HEK293 (cell line): ENCODE data around the gene TMCC2.

Experiments
- CTCF ChIA-PET: fragments of 350-600 bp; formaldehyde crosslinking; extraction: SDS; loops from one replicate; lab custom pipeline; 2021; ENCODE audit warnings: antibody characterized with exemption; lab: Yijun Ruan, JAX
- POLR2A ChIA-PET: fragments of 300-600 bp; formaldehyde crosslinking; extraction: SDS; loops from one replicate; lab custom pipeline; 2020; ENCODE audit warnings: antibody characterized with exemption, inconsistent platforms; lab: Yijun Ruan, JAX
- H3K27ac ChIP-seq: fragments of 200-500 bp; sonication (Bioruptor generic); 2 replicates; pipeline ENCODE4 v1.5.1; 2014; ENCODE audit warnings: low read depth, low read length, control low read depth, inconsistent platforms; ENCODE audit errors: extremely low read depth
- H3K36me3 ChIP-seq, 2 experiments: fragments of 200-500 bp in 1 of 2; sonication (Bioruptor generic) in 1 of 2; 1 replicate in 1 of 2; 2 replicates in 1 of 2; pipeline ENCODE4 v1.5.1; 2014 to 2017; ENCODE audit warnings: inconsistent platforms in 2 of 2, low read length in 2 of 2; ENCODE audit not compliant: control insufficient read depth in 2 of 2, insufficient read depth in 1 of 2
- H3K4me1 ChIP-seq: fragments of 200-500 bp; sonication (Bioruptor generic); 2 replicates; pipeline ENCODE4 v1.5.1; 2014; ENCODE audit warnings: mild to moderate bottlenecking, low read length, inconsistent platforms; ENCODE audit not compliant: control insufficient read depth, insufficient read depth
- H3K4me3 ChIP-seq: 2 replicates; pipeline ENCODE4 v1.5.1; 2011; ENCODE audit warnings: low read depth, mild to moderate bottlenecking, control low read depth, low read length, moderate library complexity
- H3K9me3 ChIP-seq: fragments of 200-500 bp; sonication (Bioruptor generic); 2 replicates; pipeline ENCODE4 v1.5.1; 2014; ENCODE audit warnings: low read depth, low read length, inconsistent platforms; ENCODE audit not compliant: control insufficient read depth, insufficient read depth
- GLIS1 ChIP-seq: fragments of 450-650 bp; formaldehyde crosslinking; IDR thresholded peaks from 2 replicates; pipeline ENCODE4 v1.5.1; 2016; ENCODE audit warnings: missing biosample characterization, missing genetic modification characterization
- GLIS2 ChIP-seq: fragments of 450-650 bp; formaldehyde crosslinking; IDR thresholded peaks from 2 replicates; pipeline ENCODE4 v1.5.1; 2016; ENCODE audit warnings: missing biosample characterization, missing genetic modification characterization
- PRDM1 ChIP-seq: fragments of 450-650 bp; formaldehyde crosslinking; IDR thresholded peaks from 2 replicates; pipeline ENCODE4; 2016; ENCODE audit warnings: missing biosample characterization, missing genetic modification characterization
- PRDM2 ChIP-seq: fragments of 450-650 bp; formaldehyde crosslinking; IDR thresholded peaks from 2 replicates; pipeline ENCODE4 v1.5.1; 2016; ENCODE audit warnings: missing biosample characterization, missing genetic modification characterization, borderline replicate concordance
- SP2 ChIP-seq: fragments of 450-650 bp; formaldehyde crosslinking; IDR thresholded peaks from 2 replicates; pipeline ENCODE4 v1.5.1; 2016; ENCODE audit warnings: missing biosample characterization, missing genetic modification characterization
- ZBTB44 ChIP-seq: fragments of 450-650 bp; IDR thresholded peaks from 2 replicates; pipeline ENCODE4 v1.5.1; 2018; ENCODE audit warnings: missing biosample characterization, mild to moderate bottlenecking, missing genetic modification characterization
- ZBTB48 ChIP-seq: fragments of 450-650 bp; formaldehyde crosslinking; IDR thresholded peaks from 2 replicates; pipeline ENCODE4 v1.5.1; 2016; ENCODE audit warnings: missing biosample characterization, missing genetic modification characterization
- ZFHX2 ChIP-seq: fragments of 450-650 bp; formaldehyde crosslinking; conservative IDR thresholded peaks from 2 replicates; pipeline ENCODE4 v1.5.1; 2016; ENCODE audit warnings: missing biosample characterization, missing genetic modification characterization
- ZNF10 ChIP-seq: fragments of 450-650 bp; formaldehyde crosslinking; IDR thresholded peaks from 2 replicates; pipeline ENCODE4 v1.5.1; 2017; ENCODE audit warnings: missing biosample characterization, missing genetic modification characterization
- ZNF19 ChIP-seq: fragments of 450-650 bp; formaldehyde crosslinking; IDR thresholded peaks from 2 replicates; pipeline ENCODE4; 2016; ENCODE audit warnings: missing biosample characterization, missing genetic modification characterization, low read depth
- ZNF202 ChIP-seq: fragments of 450-650 bp; formaldehyde crosslinking; IDR thresholded peaks from 2 replicates; pipeline ENCODE4 v1.5.1; 2016; ENCODE audit warnings: missing biosample characterization, missing genetic modification characterization, borderline replicate concordance
- ZNF324 ChIP-seq: fragments of 450-650 bp; formaldehyde crosslinking; IDR thresholded peaks from 2 replicates; pipeline ENCODE4 v1.5.1; 2016; ENCODE audit warnings: missing biosample characterization, missing genetic modification characterization
- ZNF394 ChIP-seq: fragments of 450-650 bp; formaldehyde crosslinking; IDR thresholded peaks from 2 replicates; pipeline ENCODE4 v1.5.1; 2016; ENCODE audit warnings: missing biosample characterization, missing genetic modification characterization, mild to moderate bottlenecking, moderate library complexity, borderline replicate concordance
- ZNF398 ChIP-seq: fragments of 450-650 bp; formaldehyde crosslinking; IDR thresholded peaks from 2 replicates; pipeline ENCODE4 v1.5.1; 2017; ENCODE audit warnings: missing biosample characterization, missing genetic modification characterization
- ZNF544 ChIP-seq: fragments of 450-650 bp; formaldehyde crosslinking; IDR thresholded peaks from 2 replicates; pipeline ENCODE4 v1.5.0; 2017; ENCODE audit warnings: missing biosample characterization, missing genetic modification characterization
- ZNF624 ChIP-seq: fragments of 450-650 bp; formaldehyde crosslinking; IDR thresholded peaks from 2 replicates; pipeline ENCODE4 v1.5.1; 2017; ENCODE audit warnings: missing biosample characterization, missing genetic modification characterization
- ZNF776 ChIP-seq: fragments of 450-650 bp; formaldehyde crosslinking; IDR thresholded peaks from 2 replicates; pipeline ENCODE4 v1.5.0; 2017; ENCODE audit warnings: missing biosample characterization, missing genetic modification characterization, borderline replicate concordance
- ZSCAN18 ChIP-seq: fragments of 450-650 bp; formaldehyde crosslinking; IDR thresholded peaks from 2 replicates; pipeline ENCODE4 v1.5.1; 2016; ENCODE audit warnings: missing biosample characterization, missing genetic modification characterization

Gene TMCC2

GRCh38 chr1:205204552-205204951, 23.2 kb upstream of the TMCC2 start (continued):
- TF ChIP-seq ZSCAN18 (tag by site-specific recombination) (no peak), ZNF624 (tag by site-specific recombination) (no peak), GLIS1 (tag by site-specific recombination) (no peak), ZNF544 (tag by site-specific recombination) (no peak), ZNF324 (tag by site-specific recombination) (no peak)

GRCh38 chr1:205205055-205205454, 22.7 kb upstream of the TMCC2 start:
- POLR2A ChIA-PET, result interaction anchor here (0.9 to 1.4 kb wide), 2 partner anchors 23 to 24 kb away, joined by 3 read pairs; partner anchors contain the start of gene TMCC2
- H3K36me3 ChIP-seq, result no peaks in the 10 kb centered on the region
- TF ChIP-seq ZBTB44 (no peak), ZNF394 (tag by site-specific recombination) (peak; percentile 69; the same call in 1 of the 2 replicates)
- H3K27ac ChIP-seq, result no peak overlapping the region
- CTCF ChIA-PET, result interaction anchor here (0.9 to 2.1 kb wide), 5 partner anchors 8 to 143 kb away, joined by 3 to 9 read pairs (median 3); no protein-coding TSS in a partner anchor
- H3K4me1 ChIP-seq, result peaks cover 3% of the 10 kb centered on the region
- no peaks in the 10 kb centered on the region for H3K9me3 ChIP-seq
- H3K4me3 ChIP-seq, result no peak overlapping the region

GRCh38 chr1:205208811-205209210, 18.9 kb upstream of the TMCC2 start:
- H3K9me3 ChIP-seq, result no peaks in the 10 kb centered on the region
- POLR2A ChIA-PET, result interaction anchor here (1.4 to 1.5 kb wide), 2 partner anchors 19 to 87 kb away, joined by 3 to 5 read pairs; partner anchors contain the start of genes RBBP5 and TMCC2
- H3K27ac ChIP-seq, result no peak overlapping the region
- H3K4me1 ChIP-seq, result peaks cover 3% of the 10 kb centered on the region; the same call in 1 of the 2 replicates
- CTCF ChIA-PET, result no interaction called here
- H3K4me3 ChIP-seq, result no peak overlapping the region
- H3K36me3 ChIP-seq, result no peaks in the 10 kb centered on the region
- TF ChIP-seq PRDM2 (no peak), PRDM1 (tag by site-specific recombination) (0 out of 2 replicates have a peak, but pooled peaks have one; percentile 7)

GRCh38 chr1:205210756-205211168, 17.0 kb upstream of the TMCC2 start:
- CTCF ChIA-PET, result interaction anchor here (0.7 to 1.8 kb wide), 3 partner anchors 19 to 70 kb away, joined by 3 to 5 read pairs (median 4); no protein-coding TSS in a partner anchor
- Histone ChIP-seq H3K36me3 (no peaks in the 10 kb centered on the region), H3K4me1 (peaks cover 3% of the 10 kb centered on the region; the same call in 1 of the 2 replicates), H3K4me3 (peak overlapping the region; percentile 88), H3K9me3 (no peaks in the 10 kb centered on the region), H3K27ac (peak overlapping the region; percentile 79)
- POLR2A ChIA-PET, result interaction anchor here (0.6 to 1.9 kb wide), 5 partner anchors 17 to 89 kb away, joined by 3 to 9 read pairs (median 4); partner anchors contain the start of genes RBBP5 and TMCC2
- peak; percentile 25; the same call in 1 of the 2 replicates for TF ChIP-seq SP2 (tag by site-specific recombination)
- TF ChIP-seq ZNF202 (tag by site-specific recombination), result no peak; the same call in 1 of the 2 replicates
- TF ChIP-seq ZFHX2, result peak; percentile 79
- TF ChIP-seq ZNF10 (tag by site-specific recombination), result 0 out of 2 replicates have a peak, but pooled peaks have one; percentile 4
- TF ChIP-seq ZNF19, result no peak
- TF ChIP-seq ZNF776 (tag by site-specific recombination), result no peak
- TF ChIP-seq ZNF398 (tag by site-specific recombination), result 0 out of 2 replicates have a peak, but pooled peaks have one; percentile 36
- peak; percentile 55; the same call in 1 of the 2 replicates for TF ChIP-seq GLIS2 (tag by site-specific recombination)
- peak; percentile 14; the same call in 1 of the 2 replicates for TF ChIP-seq ZBTB48 (tag by site-specific recombination)
